ENCODE results near the gene MOCOS.

DNA sequence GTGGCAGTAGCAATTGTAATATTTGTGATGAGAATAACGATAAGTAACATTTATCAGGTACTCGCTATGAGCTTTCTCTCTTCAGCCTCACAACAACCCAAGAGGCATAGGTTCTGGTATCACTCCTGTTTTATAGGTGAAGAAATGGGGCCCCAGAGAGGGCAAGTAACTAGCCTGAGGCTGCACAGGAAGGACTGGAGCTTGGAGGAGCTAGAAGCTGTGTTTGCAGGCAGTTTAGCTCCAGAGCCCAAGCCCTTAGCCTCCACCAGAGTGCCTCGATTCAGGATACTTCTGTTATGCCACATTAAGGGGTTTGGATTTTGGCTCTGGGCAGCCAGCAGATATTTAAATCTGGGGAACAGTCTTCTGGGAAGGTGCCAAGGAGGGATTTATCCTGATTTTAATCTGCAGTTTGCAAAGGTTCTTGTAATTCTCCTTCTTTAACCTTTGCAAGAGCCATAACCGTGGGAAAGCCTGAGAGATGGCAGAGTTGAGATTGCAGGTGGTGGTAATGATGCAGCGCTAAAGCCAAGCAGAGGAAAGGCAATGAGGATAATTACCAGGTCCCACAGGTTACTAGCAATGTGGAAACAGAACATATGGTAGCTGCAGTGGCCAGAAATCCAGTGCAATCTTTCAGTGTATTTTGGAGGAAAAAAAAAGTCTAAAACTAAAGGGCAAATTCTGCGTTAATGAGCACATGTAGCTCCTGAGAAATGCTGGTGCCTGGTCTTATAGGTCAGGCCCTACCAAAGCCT lies 9.1 kb downstream of the MOCOS start:
- TF ChIP-seq, protein P1, sequence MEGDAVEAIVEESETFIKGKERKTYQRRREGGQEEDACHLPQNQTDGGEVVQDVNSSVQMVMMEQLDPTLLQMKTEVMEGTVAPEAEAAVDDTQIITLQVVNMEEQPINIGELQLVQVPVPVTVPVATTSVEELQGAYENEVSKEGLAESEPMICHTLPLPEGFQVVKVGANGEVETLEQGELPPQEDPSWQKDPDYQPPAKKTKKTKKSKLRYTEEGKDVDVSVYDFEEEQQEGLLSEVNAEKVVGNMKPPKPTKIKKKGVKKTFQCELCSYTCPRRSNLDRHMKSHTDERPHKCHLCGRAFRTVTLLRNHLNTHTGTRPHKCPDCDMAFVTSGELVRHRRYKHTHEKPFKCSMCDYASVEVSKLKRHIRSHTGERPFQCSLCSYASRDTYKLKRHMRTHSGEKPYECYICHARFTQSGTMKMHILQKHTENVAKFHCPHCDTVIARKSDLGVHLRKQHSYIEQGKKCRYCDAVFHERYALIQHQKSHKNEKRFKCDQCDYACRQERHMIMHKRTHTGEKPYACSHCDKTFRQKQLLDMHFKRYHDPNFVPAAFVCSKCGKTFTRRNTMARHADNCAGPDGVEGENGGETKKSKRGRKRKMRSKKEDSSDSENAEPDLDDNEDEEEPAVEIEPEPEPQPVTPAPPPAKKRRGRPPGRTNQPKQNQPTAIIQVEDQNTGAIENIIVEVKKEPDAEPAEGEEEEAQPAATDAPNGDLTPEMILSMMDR (IDR thresholded peaks at IDR 0.05) = no peak
- TF ChIP-seq POLR2A (IDR thresholded peaks at IDR 0.05) (no peak), POLR2AphosphoS5 (IDR thresholded peaks at IDR 0.05; ENCODE audit: insufficient read depth in 1 of 2, low read depth in 1 of 2) (no peak)

Data from vagina (tissue), 2 donors.